CD4-positive, alpha-beta T cell treated with Interleukin-15 for 4 hours (primary cell): Measurements from ENCODE around the gene LY6G5C.

Source experiments
- DNase-seq: peaks from one replicate; pipeline ENCODE4 v3.0.0-alpha.2; 2020; ENCODE audit warnings: low spot score

Gene LY6G5C

GRCh38 chr6:31691078-31691463 is 10.2 kb upstream of the LY6G5C start:
- no peak for DNase-seq

DNA sequence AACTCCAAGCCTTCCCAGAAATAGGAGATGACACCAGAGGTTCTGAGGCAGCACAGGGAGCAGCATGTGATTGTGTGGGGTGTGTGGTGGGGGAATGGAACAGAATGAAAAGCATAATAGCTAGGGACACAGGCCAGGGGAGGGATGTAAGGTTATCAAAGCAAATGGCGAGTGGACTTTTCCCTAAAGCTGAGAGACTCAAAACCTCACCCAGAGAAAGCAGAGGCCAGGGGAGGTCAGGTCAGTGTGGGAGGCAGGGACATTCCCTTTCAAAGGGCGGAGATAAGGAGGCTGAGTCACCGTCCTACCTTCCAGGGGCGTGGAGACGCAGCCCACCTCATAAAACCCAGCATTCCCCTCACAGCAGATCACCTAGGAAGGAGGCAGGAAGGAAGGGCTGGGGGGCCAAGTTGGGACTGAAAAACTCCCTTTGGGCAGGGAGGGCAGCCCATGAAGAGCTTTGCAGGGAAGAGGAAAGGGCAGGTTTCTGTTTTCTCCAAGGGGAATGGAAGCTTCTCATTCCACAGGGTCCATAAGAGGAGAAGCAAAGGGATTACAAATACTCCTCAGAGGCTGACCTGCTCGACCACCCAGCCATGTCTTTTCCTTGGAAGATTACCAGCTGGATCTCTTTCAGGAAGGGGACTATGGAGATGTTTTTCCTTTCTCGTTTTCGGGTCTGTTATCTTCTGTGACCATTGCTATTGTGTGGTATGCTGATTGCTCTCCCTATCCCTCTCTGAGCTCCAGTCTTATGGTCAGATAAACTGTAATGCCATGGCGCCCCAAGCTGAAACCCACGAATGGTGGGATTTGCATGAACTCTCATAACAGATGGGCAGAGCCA is 9.6 kb upstream of the LY6G5C start:
- no peak for DNase-seq

GRCh38 chr6:31689249-31690110 is 8.6 kb upstream of the LY6G5C start:
- no peak for DNase-seq

GRCh38 chr6:31687860-31688693 is 7.2 kb upstream of the LY6G5C start:
- no peak for DNase-seq

DNA sequence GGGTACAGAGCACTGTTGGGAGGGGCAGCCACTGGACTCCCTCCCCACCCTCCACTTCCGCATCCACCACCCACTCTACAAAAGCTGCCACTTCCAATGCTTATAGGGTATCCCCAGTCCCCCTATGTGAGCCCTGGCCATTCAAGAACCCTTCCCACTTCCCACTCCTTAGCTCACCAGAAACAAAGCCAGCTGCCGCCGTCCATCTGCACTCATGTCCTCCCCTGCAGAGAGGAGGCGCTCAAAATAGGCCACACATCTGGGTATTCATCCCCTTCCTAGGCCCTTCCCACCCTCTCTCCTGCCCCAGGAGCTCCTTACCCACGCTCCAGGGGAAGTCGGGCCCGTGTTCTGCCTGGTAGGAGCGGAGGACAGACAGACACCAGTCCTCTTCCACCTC is 6.5 kb upstream of the LY6G5C start:
- DNase-seq, result no peak

DNA sequence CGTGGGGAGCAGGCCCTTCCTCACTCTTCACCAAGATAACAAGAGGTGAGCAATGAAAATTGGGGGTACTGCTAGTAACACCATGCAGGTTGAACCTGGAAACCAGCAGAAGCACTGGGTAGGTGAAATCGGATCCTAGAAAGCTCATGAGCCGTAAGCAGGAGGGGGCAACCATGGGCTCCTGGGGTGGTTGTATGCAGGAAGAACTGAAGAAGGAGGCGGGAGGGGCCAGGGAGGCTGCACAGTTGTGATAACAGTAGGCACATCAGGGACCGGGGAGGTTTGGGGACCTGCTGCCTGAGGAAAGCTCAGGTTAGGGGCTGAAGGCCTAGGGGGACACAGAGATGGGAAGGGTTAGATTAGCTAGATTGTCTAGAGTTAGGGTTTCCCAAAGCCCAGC is 5.6 kb upstream of the LY6G5C start:
- DNase-seq, result no peak

- no peak for DNase-seq
Observed at GRCh38 chr6:31683591-31683990, 2.7 kb upstream of the LY6G5C start.

DNA sequence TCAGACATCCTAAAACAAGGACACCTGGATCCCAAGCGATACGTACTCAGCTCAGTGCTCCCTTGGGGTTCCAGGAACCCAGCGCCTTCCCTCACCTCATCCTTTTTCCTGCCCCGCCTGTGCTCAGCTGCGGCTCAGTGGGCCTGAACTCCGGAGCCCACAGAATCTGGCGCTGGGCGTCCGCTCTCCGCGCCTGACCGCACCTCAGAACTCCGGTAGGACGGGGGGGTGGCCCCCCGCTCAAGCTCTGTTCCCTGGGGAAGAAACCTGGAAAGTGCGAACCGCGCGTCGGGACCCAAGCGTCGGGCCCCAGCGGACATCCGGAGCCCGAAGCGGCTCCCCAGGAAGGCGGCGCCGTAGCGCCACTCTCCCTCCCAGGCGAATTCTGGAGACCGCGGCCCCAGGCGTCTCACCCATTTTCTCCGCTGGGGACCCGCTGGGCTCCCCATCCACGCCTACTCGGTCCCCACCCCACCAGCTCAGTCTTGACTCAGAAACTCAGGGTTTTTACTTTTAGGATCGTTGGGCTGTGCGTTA is 336 bp upstream of the LY6G5C start:
- DNase-seq, result peak; percentile 28

DNA sequence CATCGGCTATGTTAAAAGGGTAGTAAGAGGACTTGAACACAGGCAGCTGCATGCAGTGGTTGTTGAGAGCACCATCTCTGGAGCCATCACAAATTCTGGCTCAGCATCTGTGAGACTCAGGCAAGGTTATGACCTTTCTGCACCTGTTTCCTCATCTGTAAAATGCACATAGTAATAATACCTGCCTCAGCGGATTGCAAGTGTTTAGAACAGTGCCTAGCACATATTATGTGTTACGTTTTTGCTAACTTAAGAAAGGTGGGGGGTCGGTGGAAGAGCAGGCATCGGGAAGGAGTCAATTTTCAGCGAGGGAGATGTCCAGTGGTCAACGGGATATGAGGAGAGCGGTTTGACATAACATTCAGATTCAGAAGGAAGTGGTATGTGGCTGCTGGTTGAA is 2.9 kb downstream of the LY6G5C start:
- DNase-seq, result no peak

GRCh38 chr6:31676904-31677303 is 4.0 kb downstream of the LY6G5C start:
- DNase-seq, result no peak

DNA sequence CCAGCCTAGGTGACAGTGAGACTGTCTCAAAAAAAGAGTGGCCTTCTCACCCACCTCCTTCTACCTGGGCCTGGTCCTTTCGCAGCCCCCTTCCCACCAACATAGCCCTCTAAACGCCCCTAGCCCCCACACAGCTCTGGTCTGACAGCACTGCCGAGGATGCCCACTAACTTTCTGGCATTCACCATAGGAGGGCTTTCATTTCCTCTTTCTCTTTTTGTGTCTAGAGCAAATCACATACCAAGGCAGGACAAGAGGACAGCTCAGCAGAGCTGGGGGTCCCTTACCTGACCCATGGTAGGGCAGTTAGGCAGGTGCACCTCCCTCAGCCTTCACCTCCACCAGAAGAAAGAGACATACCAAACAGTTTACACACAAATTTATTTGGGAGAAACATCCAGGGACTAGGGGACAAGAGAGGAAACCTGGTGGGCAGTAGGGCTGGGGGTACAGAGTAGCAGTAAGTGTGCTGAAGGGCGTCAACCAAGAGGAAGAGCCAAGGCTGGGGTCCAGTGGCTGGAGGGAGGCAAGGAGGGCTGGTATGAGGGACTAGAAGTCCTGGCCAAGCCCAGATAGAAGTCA is 4.5 kb downstream of the LY6G5C start:
- DNase-seq, result no peak

GRCh38 chr6:31669676-31670075 is 11.2 kb downstream of the LY6G5C start, which contains the start of gene LY6G5B:
LY6G5B (plus strand) TSS chr6:31669976; CDS start chr6:31670951, 975 bp downstream.
- no peak for DNase-seq

GRCh38 chr6:31666337-31666965 is 14.4 kb downstream of the LY6G5C start:
- DNase-seq, result no peak

DNA sequence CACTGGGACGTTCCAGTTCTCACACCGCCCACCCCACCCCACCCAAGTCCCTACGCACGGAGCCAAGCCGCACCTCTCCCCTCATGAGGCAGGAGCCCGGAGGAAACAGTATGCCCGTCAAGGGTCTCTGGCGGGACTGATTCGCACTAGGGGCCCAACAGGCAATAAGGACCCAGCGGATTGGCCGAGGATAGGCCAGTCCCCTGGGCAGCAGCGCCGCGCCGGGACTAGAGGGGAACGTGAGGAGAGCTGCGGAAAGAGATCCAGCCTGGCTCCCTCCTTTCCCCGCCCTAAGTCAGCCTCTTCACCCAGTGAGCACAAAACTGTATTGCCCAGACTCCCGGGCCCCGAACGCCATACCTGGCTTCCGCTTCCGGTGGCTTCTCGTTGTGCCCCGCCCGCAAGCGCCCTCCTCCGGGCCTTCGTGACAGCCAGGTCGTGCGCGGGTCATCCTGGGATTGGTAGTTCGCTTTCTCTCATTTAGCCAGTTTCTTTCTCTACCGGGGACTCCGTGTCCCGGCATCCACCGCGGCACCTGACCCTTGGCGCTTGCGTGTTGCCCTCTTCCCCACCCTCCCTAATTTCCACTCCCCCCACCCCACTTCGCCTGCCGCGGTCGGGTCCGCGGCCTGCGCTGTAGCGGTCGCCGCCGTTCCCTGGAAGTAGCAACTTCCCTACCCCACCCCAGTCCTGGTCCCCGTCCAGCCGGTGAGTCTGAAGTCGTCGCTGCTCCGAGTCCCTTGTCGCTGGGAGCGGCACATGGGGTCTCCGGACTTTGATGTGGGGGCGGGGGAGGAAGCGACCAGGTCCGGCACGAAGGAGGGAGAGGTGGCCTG is 15.1 kb downstream of the LY6G5C start, which contains the start of gene CSNK2B:
Gene CSNK2B (plus strand): TSS at position 580 of the 836 bp plus-strand sequence. CDS start 752 bp downstream, outside the sequence.
- DNase-seq, result peak; percentile 97

DNA sequence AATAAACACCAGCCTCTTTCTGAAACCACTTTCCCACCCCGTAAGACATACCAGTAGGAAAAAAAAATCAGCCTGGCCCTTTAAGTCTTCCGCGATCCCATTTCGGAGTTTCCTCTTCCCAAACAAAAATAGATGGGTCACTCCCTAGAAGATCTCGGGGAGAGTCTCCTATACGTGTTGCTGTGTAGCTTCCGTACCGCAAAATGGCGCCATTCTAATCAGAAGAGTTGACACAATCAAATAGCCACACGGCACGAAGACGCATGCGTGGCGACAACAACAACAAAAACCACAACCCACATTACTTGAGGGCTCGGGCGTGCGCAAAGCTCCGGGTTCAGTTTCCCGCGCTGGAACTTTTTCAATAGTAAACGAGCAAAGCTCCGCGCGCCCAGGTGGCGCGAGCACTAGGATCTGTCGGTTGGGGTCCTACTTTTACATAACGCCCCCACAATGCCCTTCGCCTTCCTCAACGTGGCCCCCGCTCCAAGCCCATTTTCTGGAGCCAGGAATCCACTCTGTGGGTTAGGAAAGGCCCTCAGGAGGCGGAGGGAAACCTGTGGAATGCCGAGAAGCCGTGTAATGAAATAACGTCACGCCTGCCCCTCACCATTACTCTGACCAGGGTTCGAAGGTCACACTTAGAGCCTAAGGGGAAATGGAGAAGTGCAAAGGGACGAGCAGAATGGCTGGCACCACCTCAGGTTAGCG is 15.9 kb downstream of the LY6G5C start, which contains the start of gene GPANK1:
Gene GPANK1 (minus strand): TSS at position 208 of the 711 bp plus-strand sequence. CDS start 519 bp downstream, outside the sequence.
- DNase-seq, result peak; percentile 91

GRCh38 chr6:31663961-31664789 is 16.7 kb downstream of the LY6G5C start:
- DNase-seq, result no peak

DNA sequence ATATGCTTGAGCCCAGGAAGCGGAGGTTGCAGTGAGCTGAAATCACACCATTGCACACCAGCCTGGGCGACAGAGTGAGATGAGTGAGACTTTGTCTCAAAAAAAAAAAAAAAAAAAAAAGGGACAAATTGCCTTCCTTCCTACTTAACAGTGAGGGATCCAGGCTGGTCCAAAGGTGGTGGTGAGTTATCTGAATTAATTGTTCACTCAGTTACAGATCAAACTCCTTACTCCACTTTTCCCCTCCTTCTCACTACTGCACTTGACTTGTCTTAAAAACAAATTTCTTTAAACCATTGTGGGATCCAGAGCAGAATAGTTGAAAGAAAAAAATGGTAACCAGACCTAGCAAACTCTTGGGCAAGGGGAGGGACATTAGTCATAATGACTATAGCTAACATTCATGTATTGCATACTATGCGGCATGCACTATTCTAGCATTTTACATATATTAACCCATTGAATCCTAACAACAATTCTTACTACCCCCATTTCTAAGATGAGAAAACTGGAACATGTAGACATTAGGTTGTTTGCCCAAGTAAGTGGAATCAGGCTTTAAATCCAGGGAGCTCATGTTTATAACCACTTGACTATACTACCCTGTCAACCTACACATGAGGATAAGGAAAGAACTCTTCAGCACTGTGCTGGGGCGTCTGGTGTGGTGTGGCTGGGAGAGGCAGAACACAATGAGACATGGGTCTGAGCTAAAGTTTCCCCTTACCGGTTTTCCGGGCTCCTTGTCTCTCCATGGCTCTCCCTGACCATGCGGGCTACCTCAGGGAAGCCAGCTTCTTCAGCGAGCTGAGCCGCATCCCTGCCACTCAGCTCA is 17.5 kb downstream of the LY6G5C start:
- DNase-seq, result no peak
